GM12801 (cell line): ENCODE results near the gene ORC4.

Experiments used
- TF ChIP-seq, protein P1 (sequence below): IDR thresholded peaks from one replicate; pipeline ENCODE4 v1.5.1; 2011; ENCODE audit warnings: control low read depth; ENCODE audit not compliant: insufficient read length; ENCODE audit errors: extremely low read depth

ORC4 gene

DNA sequence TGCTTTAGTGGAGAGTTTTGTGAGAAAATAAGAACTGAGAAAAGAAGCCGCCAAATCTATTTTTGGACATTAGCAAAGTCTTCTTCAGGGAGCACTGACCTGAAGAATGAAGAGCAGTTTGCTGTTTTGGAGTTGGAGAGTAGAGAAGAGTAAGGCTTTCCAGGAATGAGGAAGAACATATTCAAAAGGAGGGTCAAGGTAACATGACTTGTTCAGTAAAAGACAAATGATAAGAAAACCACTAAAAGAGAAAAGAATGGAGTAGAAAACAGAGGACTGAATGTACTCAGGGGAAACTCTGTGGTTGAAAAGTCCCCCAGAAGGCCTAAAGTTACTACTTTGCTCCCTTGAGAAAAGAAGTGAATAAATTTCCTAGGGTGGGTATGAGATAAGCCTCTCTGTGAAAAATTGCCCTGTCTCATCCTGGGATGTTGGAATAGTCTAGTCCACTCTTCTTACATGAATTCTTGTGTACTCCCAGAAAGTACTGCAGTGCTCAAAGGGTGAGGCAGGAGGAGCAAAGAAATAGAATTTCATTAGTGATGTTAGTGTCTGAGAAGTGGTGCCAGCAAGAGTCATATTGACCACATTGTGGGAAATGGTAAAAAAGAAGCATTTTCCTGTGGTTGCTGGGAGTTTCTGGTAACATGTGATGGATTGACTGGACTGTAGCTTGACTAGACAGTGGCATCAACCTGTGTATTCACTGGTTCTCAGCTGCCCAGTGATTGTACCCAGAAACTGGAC is 28.1 kb upstream of the ORC4 start:
- TF ChIP-seq, protein P1, sequence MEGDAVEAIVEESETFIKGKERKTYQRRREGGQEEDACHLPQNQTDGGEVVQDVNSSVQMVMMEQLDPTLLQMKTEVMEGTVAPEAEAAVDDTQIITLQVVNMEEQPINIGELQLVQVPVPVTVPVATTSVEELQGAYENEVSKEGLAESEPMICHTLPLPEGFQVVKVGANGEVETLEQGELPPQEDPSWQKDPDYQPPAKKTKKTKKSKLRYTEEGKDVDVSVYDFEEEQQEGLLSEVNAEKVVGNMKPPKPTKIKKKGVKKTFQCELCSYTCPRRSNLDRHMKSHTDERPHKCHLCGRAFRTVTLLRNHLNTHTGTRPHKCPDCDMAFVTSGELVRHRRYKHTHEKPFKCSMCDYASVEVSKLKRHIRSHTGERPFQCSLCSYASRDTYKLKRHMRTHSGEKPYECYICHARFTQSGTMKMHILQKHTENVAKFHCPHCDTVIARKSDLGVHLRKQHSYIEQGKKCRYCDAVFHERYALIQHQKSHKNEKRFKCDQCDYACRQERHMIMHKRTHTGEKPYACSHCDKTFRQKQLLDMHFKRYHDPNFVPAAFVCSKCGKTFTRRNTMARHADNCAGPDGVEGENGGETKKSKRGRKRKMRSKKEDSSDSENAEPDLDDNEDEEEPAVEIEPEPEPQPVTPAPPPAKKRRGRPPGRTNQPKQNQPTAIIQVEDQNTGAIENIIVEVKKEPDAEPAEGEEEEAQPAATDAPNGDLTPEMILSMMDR: no peak

DNA sequence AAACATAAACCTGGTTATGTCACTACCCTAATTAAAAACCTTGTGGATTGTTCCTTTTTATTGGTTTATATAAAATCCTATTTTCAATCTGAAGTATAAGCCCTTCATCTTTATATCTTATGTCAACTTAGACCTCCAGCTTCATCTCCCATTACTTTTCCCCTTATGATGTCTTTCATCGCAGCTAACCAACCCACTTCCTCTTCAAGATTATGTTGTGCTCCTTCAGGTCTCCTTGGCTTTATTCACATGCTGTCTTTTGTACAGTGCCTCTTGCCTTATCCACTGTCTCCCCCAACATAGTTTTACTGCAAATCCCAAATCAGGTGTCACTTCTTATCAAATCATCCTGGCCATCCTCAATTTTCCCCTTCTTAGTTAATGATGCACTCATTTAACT is 26.3 kb upstream of the ORC4 start:
- TF ChIP-seq, protein P1: no peak

DNA sequence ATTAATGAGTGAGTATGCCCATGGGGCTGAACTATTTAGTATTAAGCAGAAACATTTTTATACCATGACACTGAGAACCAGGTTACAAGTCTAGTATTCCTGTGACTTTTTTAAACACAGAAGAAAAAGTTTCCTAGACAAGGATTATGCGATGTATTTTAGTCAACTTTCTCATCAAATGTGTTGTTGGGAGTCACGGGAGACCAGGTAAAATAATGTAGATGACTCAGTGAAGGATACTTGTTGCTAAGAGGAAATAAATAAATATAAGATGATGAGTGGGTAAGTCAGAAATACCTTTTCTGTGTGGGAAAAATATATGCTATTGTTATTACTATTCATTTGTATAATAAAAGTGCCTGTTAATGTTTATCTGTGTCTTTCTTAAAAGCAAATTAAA is 23.8 kb upstream of the ORC4 start:
- TF ChIP-seq, protein P1: no peak

DNA sequence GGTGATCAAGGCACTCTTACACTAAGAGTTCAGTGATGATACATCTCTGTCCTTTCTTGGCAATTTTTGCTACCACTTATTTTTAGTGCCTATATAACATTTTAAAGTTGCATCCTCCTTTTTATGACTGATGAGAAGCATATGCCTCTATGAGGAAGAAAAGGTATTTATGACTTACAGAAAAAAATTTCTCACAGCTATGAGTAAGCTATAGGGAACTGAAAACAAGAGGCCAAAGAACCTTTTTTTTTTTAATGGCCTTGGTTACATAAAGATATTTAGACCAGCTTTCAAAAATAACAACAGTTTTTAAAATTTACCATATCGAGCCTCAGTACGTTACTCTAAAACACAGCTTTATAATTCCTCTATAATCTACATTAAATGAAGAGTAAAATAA is 21.7 kb upstream of the ORC4 start:
- TF ChIP-seq, protein P1: no peak

DNA sequence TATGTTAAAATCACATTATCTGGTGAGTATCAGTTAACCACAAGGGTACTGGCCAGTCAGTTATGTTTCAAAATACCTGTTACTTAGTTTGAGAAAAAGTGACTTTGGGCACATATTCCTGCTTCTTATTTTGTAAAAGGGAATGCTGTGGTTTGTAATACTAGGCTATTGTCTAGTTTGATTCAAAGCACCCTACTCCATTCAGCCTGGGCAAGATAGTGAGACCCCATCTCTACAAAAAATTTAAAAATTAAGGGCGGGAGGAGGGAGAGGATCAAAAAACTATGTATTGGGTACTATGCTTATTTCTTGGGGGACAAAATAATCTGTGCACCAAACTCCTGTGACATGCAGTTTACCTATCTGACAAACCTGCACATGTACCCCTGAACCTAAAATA is 19.2 kb upstream of the ORC4 start:
- TF ChIP-seq, protein P1: no peak

DNA sequence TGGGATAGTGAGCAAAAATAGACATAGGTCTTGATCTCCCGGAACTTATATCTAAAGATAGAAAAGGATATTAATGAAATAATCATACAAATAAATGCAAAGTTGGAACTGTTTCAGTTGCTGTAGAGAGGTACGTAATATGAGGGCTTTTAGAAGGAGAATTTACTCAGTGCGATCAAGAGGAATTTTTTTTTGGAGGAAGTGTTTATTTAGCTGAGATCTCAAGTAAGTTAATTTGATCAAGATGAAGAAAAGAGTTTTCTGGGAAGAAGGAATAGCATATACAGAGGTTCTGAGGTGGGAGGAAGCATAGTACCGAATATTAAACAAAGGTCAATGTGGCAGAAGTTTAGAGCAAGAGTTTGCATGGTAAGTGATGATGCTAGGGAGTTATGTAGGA is 11.7 kb upstream of the ORC4 start:
- TF ChIP-seq, protein P1: no peak

DNA sequence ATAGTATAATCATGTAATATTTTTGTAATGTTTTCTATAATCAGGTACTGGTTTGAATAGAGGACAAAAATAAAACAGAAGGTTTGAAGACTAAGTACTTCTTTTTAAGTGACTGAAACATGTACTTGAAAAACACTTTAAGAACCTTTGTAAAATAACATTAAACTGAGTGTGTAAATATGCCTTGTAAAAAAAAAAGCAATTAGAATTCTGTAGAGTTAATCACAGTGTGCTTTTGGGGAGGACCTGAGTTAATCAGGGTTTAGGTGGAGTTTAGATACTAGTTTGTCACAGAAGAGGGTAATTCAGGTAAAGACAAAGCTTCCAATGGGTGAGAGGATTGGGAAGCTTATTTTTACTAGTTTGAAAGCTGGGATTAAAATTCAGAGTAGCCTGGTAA is 10.6 kb upstream of the ORC4 start:
- TF ChIP-seq, protein P1: no peak
